HepG2 (cell line): ENCODE results near the gene HSCB. TPM values are rescaled to one million over a fixed set of nuclear protein-coding genes. Genes with fewer than 3 reads are reported as not detected.

Experiments used
- AGO2 ChIP-seq: fragments of 200-400 bp; formaldehyde crosslinking; optimal IDR thresholded peaks from 2 replicates; pipeline ENCODE3; 2017; ENCODE audit warnings: mild to moderate bottlenecking, low read depth, low read length, moderate library complexity
- CC2D1A ChIP-seq: sonication (generic); formaldehyde crosslinking; IDR thresholded peaks from 2 replicates; pipeline ENCODE4 v1.8.1; 2023; ENCODE audit warnings: mild to moderate bottlenecking, missing genetic modification reagents
- CEBPG ChIP-seq: IDR thresholded peaks from 2 replicates; pipeline ENCODE4 v1.6.1; 2016
- EZH2 ChIP-seq: conservative IDR thresholded peaks from 2 replicates; pipeline ENCODE4 v1.6.1; 2012; ENCODE audit warnings: mild to moderate bottlenecking, low read depth, low read length, moderate library complexity
- HMGA1 ChIP-seq: sonication (generic); formaldehyde crosslinking; conservative IDR thresholded peaks from 2 replicates; pipeline ENCODE4 v1.4.0; 2020; ENCODE audit warnings: missing genetic modification reagents
- ISX ChIP-seq: sonication (generic); formaldehyde crosslinking; conservative IDR thresholded peaks from 2 replicates; pipeline ENCODE4 v1.5.0; 2020; ENCODE audit warnings: missing genetic modification reagents
- KDM3A ChIP-seq: IDR thresholded peaks from 2 replicates; pipeline ENCODE4 v1.6.1; 2018; ENCODE audit warnings: low read depth, missing compliant biosample characterization
- MAFK ChIP-seq, 2 experiments: IDR thresholded peaks in 1 of 2; conservative IDR thresholded peaks in 1 of 2; 2 replicates each; pipeline ENCODE4 v1.6.1; 2011; ENCODE audit warnings: improper control_type of control experiment in 2 of 2, low read length in 2 of 2
- NCOA1 ChIP-seq: sonication (generic); formaldehyde crosslinking; IDR thresholded peaks from 2 replicates; pipeline ENCODE4 v1.9.0; 2021; ENCODE audit warnings: missing genetic modification reagents
- NFRKB ChIP-seq: fragments of 450-650 bp; IDR thresholded peaks from 2 replicates; pipeline ENCODE4 v1.6.1; 2017
- PLRG1 ChIP-seq: fragments of 450-650 bp; conservative IDR thresholded peaks from 2 replicates; pipeline ENCODE4 v1.6.1; 2016
- TFAP4 ChIP-seq: sonication (generic); IDR thresholded peaks from 2 replicates; pipeline ENCODE4 v1.6.1; 2016; ENCODE audit warnings: low read depth, borderline replicate concordance
- ZBTB37 ChIP-seq: sonication (generic); formaldehyde crosslinking; IDR thresholded peaks from 2 replicates; pipeline ENCODE4 v1.4.0; 2020; ENCODE audit warnings: mild to moderate bottlenecking, missing genetic modification reagents
- ZNF616 ChIP-seq: sonication (generic); formaldehyde crosslinking; IDR thresholded peaks from 2 replicates; pipeline ENCODE4 v1.5.0; 2020; ENCODE audit warnings: low read depth, mild to moderate bottlenecking, missing genetic modification reagents
- ZNF660 ChIP-seq: sonication (generic); formaldehyde crosslinking; IDR thresholded peaks from 2 replicates; pipeline ENCODE4 v1.5.1; 2020; ENCODE audit warnings: mild to moderate bottlenecking, low read depth, missing genetic modification reagents, borderline replicate concordance
- ZNF724P ChIP-seq: sonication (generic); formaldehyde crosslinking; IDR thresholded peaks from 2 replicates; pipeline ENCODE4 v1.8.0; 2022; ENCODE audit warnings: missing genetic modification reagents, borderline replicate concordance
- ZNF737 ChIP-seq: sonication (generic); formaldehyde crosslinking; IDR thresholded peaks from 2 replicates; pipeline ENCODE4 v1.5.0; 2020; ENCODE audit warnings: missing genetic modification reagents, mild to moderate bottlenecking, borderline replicate concordance
- ZNF749 ChIP-seq: sonication (generic); formaldehyde crosslinking; IDR thresholded peaks from 2 replicates; pipeline ENCODE4 v1.8.0; 2022; ENCODE audit warnings: mild to moderate bottlenecking, missing genetic modification reagents, moderate library complexity, borderline replicate concordance
- ZNF773 ChIP-seq: sonication (generic); formaldehyde crosslinking; IDR thresholded peaks from 2 replicates; pipeline ENCODE4 v1.4.0; 2020; ENCODE audit warnings: missing genetic modification reagents, borderline replicate concordance
- ZSCAN22 ChIP-seq: sonication (generic); formaldehyde crosslinking; IDR thresholded peaks from 2 replicates; pipeline ENCODE4 v1.4.0; 2020; ENCODE audit warnings: mild to moderate bottlenecking, missing genetic modification reagents
- ZZZ3 ChIP-seq: sonication (generic); formaldehyde crosslinking; IDR thresholded peaks from 2 replicates; pipeline ENCODE4 v1.4.0; 2020; ENCODE audit warnings: missing genetic modification reagents, mild to moderate bottlenecking, borderline replicate concordance
- polyA plus RNA-seq, 8 experiments: library from polyadenylated mRNA; depleted of rRNA in 3 of 8; stranded (reverse) in 7 of 8; unstranded in 1 of 8; fragments of >200 nt; fragmentation: Illumina TruSeq in 4 of 8; extraction: Trizol in 4 of 8; gene quantifications; 2 replicates each; pipeline versions ENCODE4 v1.2.1 to v1.2.3, GENCODE V29; 2011 to 2016; ENCODE audit warnings: low read depth in 4 of 8, missing spikeins in 1 of 8, mixed read lengths in 1 of 8; ENCODE audit not compliant: insufficient read depth in 1 of 8
- total RNA-seq, 5 experiments: library from RNA; depleted of rRNA; stranded (reverse); fragments of >200 nt; fragmentation: Illumina TruSeq; extraction: Trizol; gene quantifications; 2 replicates each; pipeline ENCODE4 v1.2.3, GENCODE V29; 2016; ENCODE audit warnings: low read depth in 1 of 5
- TF ChIP-seq, protein P1 (sequence below): sonication (generic); formaldehyde crosslinking; IDR thresholded peaks from 2 replicates; pipeline ENCODE4 v1.5.0; 2020; ENCODE audit warnings: missing genetic modification reagents, mild to moderate bottlenecking, borderline replicate concordance
- TF ChIP-seq, protein P2 (sequence below): sonication (generic); formaldehyde crosslinking; IDR thresholded peaks from 2 replicates; pipeline ENCODE4 v1.5.1; 2020; ENCODE audit warnings: missing genetic modification reagents, mild to moderate bottlenecking, borderline replicate concordance
- TF ChIP-seq, protein P3 (sequence below): sonication (generic); formaldehyde crosslinking; conservative IDR thresholded peaks from 2 replicates; pipeline ENCODE4 v1.5.0; 2020; ENCODE audit warnings: missing genetic modification reagents

Gene HSCB
- total and polyA plus RNA-seq, 2 of the 13 experiments (the other 11 are each of a cell fraction or from before 2014, with no cell fraction given) = 15.4 to 20.9 TPM

DNA sequence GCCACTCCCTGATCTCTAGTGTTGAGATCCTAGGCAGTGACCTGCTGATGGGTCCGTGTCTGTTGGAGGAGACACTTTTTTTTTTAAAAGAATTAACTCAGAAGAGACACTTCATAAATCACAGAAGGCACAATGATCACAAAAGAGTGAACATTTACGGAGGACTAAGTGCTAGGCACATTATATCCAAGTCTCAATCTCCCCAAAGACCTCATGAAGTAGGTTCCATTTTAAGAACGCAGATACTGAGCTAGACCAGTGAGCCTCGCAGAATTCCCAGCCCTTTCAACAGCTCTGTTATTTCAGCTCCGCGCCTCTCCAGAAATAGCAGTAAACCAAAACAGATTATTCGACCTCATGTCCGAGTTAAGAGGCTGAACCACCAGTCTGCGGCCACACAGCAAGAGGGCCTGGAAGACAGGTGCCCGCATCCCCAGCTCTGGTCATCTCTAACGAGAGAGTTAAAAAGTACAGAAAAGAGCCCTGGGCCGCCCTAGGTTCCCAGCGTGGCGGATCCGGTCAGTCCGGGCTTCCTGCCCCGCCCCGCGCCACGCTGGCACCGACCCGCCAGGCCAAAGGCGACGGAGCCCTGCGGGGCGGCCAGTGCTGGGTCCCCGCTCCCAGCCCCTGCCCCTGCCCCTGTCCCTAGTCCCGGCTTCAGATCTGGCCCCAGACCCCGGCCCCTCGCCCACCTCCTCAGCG is 57.9 kb downstream of the HSCB start (continued):
- no peak for TF ChIP-seq AGO2
- TF ChIP-seq CEBPG (CRISPR knock-in tag) = no peak
- no peak for TF ChIP-seq CC2D1A (CRISPR knock-in tag)
- no peak for TF ChIP-seq PLRG1
- TF ChIP-seq ZBTB37 (CRISPR knock-in tag) = no peak
- no peak for TF ChIP-seq NCOA1 (CRISPR knock-in tag)
- TF ChIP-seq NFRKB = no peak
- TF ChIP-seq ZNF749 (CRISPR knock-in tag) = no peak
- TF ChIP-seq KDM3A (CRISPR knock-in tag) = no peak
- no peak for TF ChIP-seq EZH2
- TF ChIP-seq ZNF773 = no peak
- no peak for TF ChIP-seq ZNF616
- TF ChIP-seq ZZZ3 (CRISPR knock-in tag) = no peak
- 0 out of 2 replicates have a peak, but pooled peaks have one; percentile 70 for TF ChIP-seq ISX (CRISPR knock-in tag)
- no peak for TF ChIP-seq ZNF724P (CRISPR knock-in tag)
- no peak for TF ChIP-seq ZNF737 (CRISPR knock-in tag)
- no peak for TF ChIP-seq HMGA1
- TF ChIP-seq, protein P1, sequence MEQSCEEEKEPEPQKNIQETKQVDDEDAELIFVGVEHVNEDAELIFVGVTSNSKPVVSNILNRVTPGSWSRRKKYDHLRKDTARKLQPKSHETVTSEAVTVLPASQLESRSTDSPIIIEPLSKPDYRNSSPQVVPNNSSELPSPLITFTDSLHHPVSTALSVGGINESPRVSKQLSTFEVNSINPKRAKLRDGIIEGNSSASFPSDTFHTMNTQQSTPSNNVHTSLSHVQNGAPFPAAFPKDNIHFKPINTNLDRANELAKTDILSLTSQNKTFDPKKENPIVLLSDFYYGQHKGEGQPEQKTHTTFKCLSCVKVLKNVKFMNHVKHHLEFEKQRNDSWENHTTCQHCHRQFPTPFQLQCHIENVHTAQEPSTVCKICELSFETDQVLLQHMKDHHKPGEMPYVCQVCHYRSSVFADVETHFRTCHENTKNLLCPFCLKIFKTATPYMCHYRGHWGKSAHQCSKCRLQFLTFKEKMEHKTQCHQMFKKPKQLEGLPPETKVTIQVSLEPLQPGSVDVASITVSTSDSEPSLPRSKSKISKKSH (CRISPR knock-in tag) = no peak
- no peak for TF ChIP-seq ZNF660 (CRISPR knock-in tag)
- TF ChIP-seq MAFK (conservative IDR thresholded peaks at IDR 0.05 in 1 of 2, IDR thresholded peaks at IDR 0.05 in 1 of 2; ENCODE audit: low read length in 2 of 2) = no peak
- TF ChIP-seq TFAP4 = no peak
- TF ChIP-seq, protein P2, sequence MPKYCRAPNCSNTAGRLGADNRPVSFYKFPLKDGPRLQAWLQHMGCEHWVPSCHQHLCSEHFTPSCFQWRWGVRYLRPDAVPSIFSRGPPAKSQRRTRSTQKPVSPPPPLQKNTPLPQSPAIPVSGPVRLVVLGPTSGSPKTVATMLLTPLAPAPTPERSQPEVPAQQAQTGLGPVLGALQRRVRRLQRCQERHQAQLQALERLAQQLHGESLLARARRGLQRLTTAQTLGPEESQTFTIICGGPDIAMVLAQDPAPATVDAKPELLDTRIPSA (CRISPR knock-in tag) = peak; percentile 59; the same call in 1 of the 2 replicates
- TF ChIP-seq ZSCAN22 = no peak
- TF ChIP-seq, protein P3, sequence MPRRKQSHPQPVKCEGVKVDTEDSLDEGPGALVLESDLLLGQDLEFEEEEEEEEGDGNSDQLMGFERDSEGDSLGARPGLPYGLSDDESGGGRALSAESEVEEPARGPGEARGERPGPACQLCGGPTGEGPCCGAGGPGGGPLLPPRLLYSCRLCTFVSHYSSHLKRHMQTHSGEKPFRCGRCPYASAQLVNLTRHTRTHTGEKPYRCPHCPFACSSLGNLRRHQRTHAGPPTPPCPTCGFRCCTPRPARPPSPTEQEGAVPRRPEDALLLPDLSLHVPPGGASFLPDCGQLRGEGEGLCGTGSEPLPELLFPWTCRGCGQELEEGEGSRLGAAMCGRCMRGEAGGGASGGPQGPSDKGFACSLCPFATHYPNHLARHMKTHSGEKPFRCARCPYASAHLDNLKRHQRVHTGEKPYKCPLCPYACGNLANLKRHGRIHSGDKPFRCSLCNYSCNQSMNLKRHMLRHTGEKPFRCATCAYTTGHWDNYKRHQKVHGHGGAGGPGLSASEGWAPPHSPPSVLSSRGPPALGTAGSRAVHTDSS (CRISPR knock-in tag) = no peak
